Mucosa of descending colon (tissue), 3 donors: Measurements from ENCODE around the gene DPYD. TPM values are rescaled to one million over a fixed set of nuclear protein-coding genes. Genes with fewer than 3 reads are reported as not detected.

Experiments used
- ATAC-seq: fragments of 200-7000 bp; cut with Tn5 transposase; one replicate; pipeline ENCODE4 v1.9.1; 2020; ENCODE audit warnings: mild to moderate bottlenecking, moderate library complexity
- DNase-seq, 3 donors: peaks; one replicate each; pipeline ENCODE4 v3.0.0-alpha.2; 2020
- H3K36me3 ChIP-seq: fragments of 200-600 bp; one replicate; pipeline ENCODE4 v1.8.0; 2021; ENCODE audit warnings: low read depth, mild to moderate bottlenecking
- H3K4me1 ChIP-seq: fragments of 200-600 bp; one replicate; pipeline ENCODE4 v1.8.0; 2021; ENCODE audit warnings: low read depth, mild to moderate bottlenecking
- H3K4me3 ChIP-seq: fragments of 200-600 bp; one replicate; pipeline ENCODE4 v1.8.0; 2021; ENCODE audit warnings: mild to moderate bottlenecking
- H3K9me3 ChIP-seq: fragments of 200-600 bp; one replicate; pipeline ENCODE4 v1.8.0; 2021; ENCODE audit warnings: mild to moderate bottlenecking
- intact Hi-C, 2 donors: fragments of 100-400 bp; cut with DNase I in 1 of 2; cut with micrococcal nuclease in 1 of 2; formaldehyde crosslinking; loops; one replicate each; pipeline versions ENCODE4 v1.11.0 to v1.11.1; 2022; cut with DNase I, micrococcal nuclease
- total RNA-seq, 3 donors: library from RNA; stranded (reverse); fragmentation: NEBNext Ultra II Directional in 2 of 3; extraction: Animal tissue kit (Norgen Biotek cat#: 25700) in 2 of 3; gene quantifications; one replicate each; pipeline versions ENCODE4 v1.2.1 to v1.2.4, GENCODE V29; 2021 to 2023
- TF ChIP-seq, protein P1 (sequence below): fragments of 200-600 bp; IDR thresholded peaks from one replicate; pipeline ENCODE4 v1.8.0; 2022; ENCODE audit warnings: antibody characterized with exemption, mild to moderate bottlenecking
- donor health status: DM: no; HTN: no; CAD: no; lungs with moderate emphysema.
- donor health status: DM: no; HTN: no; CAD: no.
- donor health status: DM: no; HTN: yes; CAD: no.

The DPYD gene
- total RNA-seq, 3 donors from 2014 or later = 13.8 to 33.3 (median 19.7) TPM

- ATAC-seq (peak; percentile 66), DNase-seq (no peak)
- Histone ChIP-seq H3K4me3 (no peak overlapping the region), H3K4me1 (no peaks in the 10 kb centered on the region), H3K9me3 (no peaks in the 10 kb centered on the region), H3K36me3 (no peaks in the 10 kb centered on the region)
- TF ChIP-seq, protein P1, sequence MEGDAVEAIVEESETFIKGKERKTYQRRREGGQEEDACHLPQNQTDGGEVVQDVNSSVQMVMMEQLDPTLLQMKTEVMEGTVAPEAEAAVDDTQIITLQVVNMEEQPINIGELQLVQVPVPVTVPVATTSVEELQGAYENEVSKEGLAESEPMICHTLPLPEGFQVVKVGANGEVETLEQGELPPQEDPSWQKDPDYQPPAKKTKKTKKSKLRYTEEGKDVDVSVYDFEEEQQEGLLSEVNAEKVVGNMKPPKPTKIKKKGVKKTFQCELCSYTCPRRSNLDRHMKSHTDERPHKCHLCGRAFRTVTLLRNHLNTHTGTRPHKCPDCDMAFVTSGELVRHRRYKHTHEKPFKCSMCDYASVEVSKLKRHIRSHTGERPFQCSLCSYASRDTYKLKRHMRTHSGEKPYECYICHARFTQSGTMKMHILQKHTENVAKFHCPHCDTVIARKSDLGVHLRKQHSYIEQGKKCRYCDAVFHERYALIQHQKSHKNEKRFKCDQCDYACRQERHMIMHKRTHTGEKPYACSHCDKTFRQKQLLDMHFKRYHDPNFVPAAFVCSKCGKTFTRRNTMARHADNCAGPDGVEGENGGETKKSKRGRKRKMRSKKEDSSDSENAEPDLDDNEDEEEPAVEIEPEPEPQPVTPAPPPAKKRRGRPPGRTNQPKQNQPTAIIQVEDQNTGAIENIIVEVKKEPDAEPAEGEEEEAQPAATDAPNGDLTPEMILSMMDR = no peak
- intact Hi-C loops = no loop called here
These were observed 662.2 kb downstream of the DPYD start for GRCh38 chr1:97258597-97258996.

DNA sequence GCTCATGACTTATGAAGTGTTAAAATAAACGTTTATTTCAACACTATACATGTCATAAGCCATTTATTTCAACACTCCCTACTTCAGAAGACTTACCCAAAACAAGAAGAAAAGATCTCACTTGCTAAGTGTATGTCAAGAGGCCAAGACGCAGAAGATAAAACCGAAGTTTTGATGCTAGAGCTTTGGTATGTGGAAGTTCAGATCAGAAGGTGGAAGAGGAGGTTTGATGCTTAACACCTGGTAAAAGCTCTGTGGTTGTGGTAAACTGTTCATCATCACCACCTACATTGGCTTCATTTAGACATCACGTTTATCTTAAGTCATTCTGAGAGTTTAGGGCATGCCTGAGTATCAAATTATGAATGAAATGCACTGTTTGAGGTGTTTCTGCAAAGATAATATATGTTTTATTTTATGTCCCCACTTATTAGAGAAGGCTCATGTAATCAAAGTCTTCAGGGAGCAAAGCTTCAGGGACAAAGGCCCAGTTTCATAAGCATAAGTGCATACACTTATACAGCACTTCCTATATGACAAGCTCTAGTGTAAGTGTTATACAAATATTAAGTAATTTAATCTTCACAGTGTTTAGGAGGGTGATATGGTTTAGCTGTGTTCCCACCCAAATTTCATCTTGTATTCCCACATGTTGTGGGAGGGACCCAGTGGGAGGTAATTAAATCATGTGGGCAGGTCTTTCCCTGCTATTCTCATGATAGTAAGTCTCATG lies 665.9 kb downstream of the DPYD start:
- DNase-seq = no peak
- ATAC-seq = no peak
- TF ChIP-seq, protein P1 = no peak
- Histone ChIP-seq H3K4me3 (no peak overlapping the region), H3K9me3 (no peaks in the 10 kb centered on the region), H3K36me3 (no peaks in the 10 kb centered on the region), H3K4me1 (no peaks in the 10 kb centered on the region)
- intact Hi-C loops = no loop called here

- H3K9me3 ChIP-seq = no peaks in the 10 kb centered on the region
- ATAC-seq = no peak
- no peaks in the 10 kb centered on the region for H3K36me3 ChIP-seq
- no peak for DNase-seq
- intact Hi-C loops = no loop called here
- no peaks in the 10 kb centered on the region for H3K4me1 ChIP-seq
- H3K4me3 ChIP-seq = no peak overlapping the region
- TF ChIP-seq, protein P1 = no peak
These were observed 667.9 kb downstream of the DPYD start for GRCh38 chr1:97252925-97253324.

GRCh38 chr1:97252076-97252475 lies 668.8 kb downstream of the DPYD start:
- H3K4me3 ChIP-seq = no peak overlapping the region
- H3K4me1 ChIP-seq = no peaks in the 10 kb centered on the region
- TF ChIP-seq, protein P1 = no peak
- no peak for DNase-seq
- intact Hi-C loops = no loop called here
- no peaks in the 10 kb centered on the region for H3K36me3 ChIP-seq
- H3K9me3 ChIP-seq = no peaks in the 10 kb centered on the region
- no peak for ATAC-seq

DNA sequence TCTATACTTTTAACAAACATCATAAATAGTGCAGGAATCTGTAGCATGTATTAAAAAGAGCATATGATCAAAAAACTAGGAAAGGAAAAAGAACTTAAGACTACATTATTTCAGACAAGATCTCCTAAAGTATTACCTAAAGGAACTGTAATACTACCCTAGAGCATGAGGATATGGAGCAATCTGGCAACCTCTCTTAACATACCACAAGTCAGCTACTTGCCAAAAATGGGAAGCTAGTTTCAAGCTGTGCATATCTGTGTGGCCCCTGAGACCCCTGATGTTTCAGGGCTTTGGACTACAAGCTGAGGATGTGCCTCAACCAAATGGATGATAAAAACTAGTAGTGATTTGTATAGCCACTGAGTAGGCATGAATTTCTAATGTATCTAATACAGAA lies 673.6 kb downstream of the DPYD start:
- no peaks in the 10 kb centered on the region for H3K4me1 ChIP-seq
- no peak overlapping the region for H3K4me3 ChIP-seq
- H3K36me3 ChIP-seq = no peaks in the 10 kb centered on the region
- no peak for ATAC-seq
- DNase-seq = no peak
- intact Hi-C loops = no loop called here
- TF ChIP-seq, protein P1 = no peak
- no peaks in the 10 kb centered on the region for H3K9me3 ChIP-seq

- ATAC-seq = peak; percentile 94
- H3K4me3 ChIP-seq = no peak overlapping the region
- intact Hi-C loops = no loop called here
- no peaks in the 10 kb centered on the region for H3K9me3 ChIP-seq
- DNase-seq = peak in 1 of 3 donors; percentile 3
- TF ChIP-seq, protein P1 = no peak
- H3K4me1 ChIP-seq = no peaks in the 10 kb centered on the region
- no peaks in the 10 kb centered on the region for H3K36me3 ChIP-seq
These were observed 675.2 kb downstream of the DPYD start for GRCh38 chr1:97245682-97246081.
